H1 (cell line): ENCODE measurements around the gene CASP3. TPM values are rescaled to one million over a fixed set of nuclear protein-coding genes. Genes with fewer than 3 reads are reported as not detected.
"Not testable (repeated sequence)": the region's sequence is repeated elsewhere in the genome, so short reads cannot be mapped to it uniquely, and the experiment has no call there.

Experiments
- CTCF ChIA-PET: fragments of 300-600 bp; sonication (Branson Sonifier 250); formaldehyde crosslinking; loops from one replicate; lab custom pipeline; 2021; ENCODE audit not compliant: partially characterized antibody; lab: Charles Lee
- POLR2A ChIA-PET: fragments of 300-600 bp; sonication (Branson Sonifier 250); formaldehyde crosslinking; loops from one replicate; lab custom pipeline; 2021; ENCODE audit warnings: inconsistent platforms; ENCODE audit not compliant: partially characterized antibody; lab: Charles Lee
- DNase-seq, 2 experiments: peaks; one replicate each; pipeline versions ENCODE4 v3.0.0 to v3.0.0-alpha.2; 2010 to 2022; ENCODE audit warnings: low spot score in 2 of 2, low read depth in 1 of 2, mixed read lengths in 1 of 2
- FAIRE-seq: peaks from 2 replicates; lab custom pipeline; 2011; peaks lifted over from hg19 to GRCh38; lab: Jason Lieb, UNC
- H2AFZ ChIP-seq: 2 replicates; pipeline ENCODE4 v1.8.1; 2012; ENCODE audit warnings: low read length, inconsistent platforms
- H2AK5ac ChIP-seq: 2 replicates; pipeline ENCODE4 v1.6.1; 2013; ENCODE audit warnings: low read depth, low read length
- H2BK120ac ChIP-seq: replicated peaks from 2 replicates; pipeline ENCODE3; 2013; ENCODE audit warnings: low read depth, low read length, inconsistent platforms
- H2BK12ac ChIP-seq: 2 replicates; pipeline ENCODE4 v1.6.1; 2013; ENCODE audit warnings: low read depth, low read length
- H2BK15ac ChIP-seq: 2 replicates; pipeline ENCODE4 v1.6.1; 2013; ENCODE audit warnings: low read length
- H2BK20ac ChIP-seq: 2 replicates; pipeline ENCODE4 v1.6.1; 2013; ENCODE audit warnings: low read length
- H2BK5ac ChIP-seq: 2 replicates; pipeline ENCODE4 v1.6.1; 2013; ENCODE audit warnings: low read depth, low read length
- H3K14ac ChIP-seq: 2 replicates; pipeline ENCODE4 v1.6.1; 2013; ENCODE audit warnings: inconsistent platforms; ENCODE audit not compliant: insufficient read length
- H3K18ac ChIP-seq: 2 replicates; pipeline ENCODE4 v1.6.1; 2013; ENCODE audit warnings: low read length; ENCODE audit errors: extremely low read depth
- H3K23ac ChIP-seq: 2 replicates; pipeline ENCODE4 v1.6.1; 2013; ENCODE audit warnings: inconsistent platforms; ENCODE audit not compliant: insufficient read length
- H3K23me2 ChIP-seq: 2 replicates; pipeline ENCODE4 v1.6.1; 2013; ENCODE audit warnings: low read depth, low read length
- H3K27ac ChIP-seq: 2 replicates; pipeline ENCODE4 v1.6.1; 2011; ENCODE audit warnings: low read depth, low read length, inconsistent platforms
- H3K27me3 ChIP-seq, 4 experiments: replicated peaks in 1 of 4; 1 replicate in 1 of 4; 2 replicates in 3 of 4; pipeline versions ENCODE4 v1.6.1 to v1.8.1; 2011 to 2013; ENCODE audit warnings: low read length in 3 of 4, mild to moderate bottlenecking in 3 of 4, inconsistent platforms in 2 of 4, mixed read lengths in 2 of 4, moderate library complexity in 1 of 4; ENCODE audit not compliant: control insufficient read depth in 3 of 4, insufficient read depth in 3 of 4; ENCODE audit errors: extremely low read depth in 1 of 4
- H3K36me3 ChIP-seq, 4 experiments: 2 replicates each; pipeline versions ENCODE4 v1.6.1 to v1.8.1; 2011 to 2013; ENCODE audit warnings: mild to moderate bottlenecking in 4 of 4, low read length in 3 of 4, moderate library complexity in 2 of 4, control low read depth in 1 of 4, inconsistent platforms in 1 of 4; ENCODE audit not compliant: insufficient read depth in 4 of 4, control insufficient read depth in 2 of 4
- H3K4ac ChIP-seq: replicated peaks from 2 replicates; pipeline ENCODE3; 2013; ENCODE audit warnings: low read length, low read depth, mixed read lengths, inconsistent platforms; ENCODE audit not compliant: insufficient read length
- H3K4me1 ChIP-seq, 4 experiments: replicated peaks in 1 of 4; 1 replicate in 1 of 4; 2 replicates in 3 of 4; pipeline versions ENCODE4 v1.6.1 to v1.8.1; 2011 to 2013; ENCODE audit warnings: low read length in 3 of 4, inconsistent platforms in 2 of 4, mixed read lengths in 1 of 4; ENCODE audit not compliant: insufficient read depth in 4 of 4, control insufficient read depth in 3 of 4
- H3K4me2 ChIP-seq, 2 experiments: 2 replicates each; pipeline versions ENCODE4 v1.6.1 to v1.8.1; 2011 to 2013; ENCODE audit warnings: low read depth in 2 of 2, low read length in 2 of 2, control low read depth in 1 of 2, inconsistent platforms in 1 of 2, mild to moderate bottlenecking in 1 of 2; ENCODE audit not compliant: insufficient read depth in 1 of 2
- H3K4me3 ChIP-seq, 4 experiments: fragments of 200-600, 300-600 bp in 1 of 4; sonication (generic), shearing (Covaris generic), sonication (Bioruptor Twin) in 1 of 4; 2 replicates each; pipeline versions ENCODE4 v1.5.1 to v1.8.1; 2011 to 2016; ENCODE audit warnings: low read length in 4 of 4, low read depth in 3 of 4, control low read depth in 2 of 4, inconsistent platforms in 2 of 4, mild to moderate bottlenecking in 2 of 4, mixed read lengths in 1 of 4, moderate library complexity in 1 of 4; ENCODE audit not compliant: insufficient read depth in 2 of 4; ENCODE audit errors: extremely low read depth in 1 of 4
- H3K56ac ChIP-seq: replicated peaks from 2 replicates; pipeline ENCODE3; 2013; ENCODE audit warnings: low read depth, mild to moderate bottlenecking, mixed read lengths, low read length, inconsistent platforms; ENCODE audit not compliant: insufficient read length
- H3K79me1 ChIP-seq: 2 replicates; pipeline ENCODE4 v1.6.1; 2013; ENCODE audit warnings: low read depth, low read length, control low read depth
- H3K79me2 ChIP-seq, 2 experiments: 2 replicates each; pipeline versions ENCODE4 v1.6.1 to v1.8.1; 2012 to 2013; ENCODE audit warnings: low read length in 2 of 2, mild to moderate bottlenecking in 2 of 2, inconsistent platforms in 1 of 2; ENCODE audit not compliant: insufficient read depth in 2 of 2, control insufficient read depth in 1 of 2
- H3K9ac ChIP-seq, 4 experiments: replicated peaks in 1 of 4; 1 replicate in 1 of 4; 2 replicates in 3 of 4; pipeline versions ENCODE4 v1.6.1 to v1.8.1; 2011 to 2013; ENCODE audit warnings: low read depth in 3 of 4, low read length in 3 of 4, control low read depth in 2 of 4, mild to moderate bottlenecking in 2 of 4, moderate library complexity in 2 of 4, inconsistent platforms in 1 of 4; ENCODE audit errors: extremely low read depth in 1 of 4
- H3K9me3 ChIP-seq, 2 experiments: 2 replicates each; pipeline versions ENCODE4 v1.6.1 to v1.8.1; 2012 to 2013; ENCODE audit warnings: mild to moderate bottlenecking in 2 of 2, moderate library complexity in 2 of 2, control low read depth in 1 of 2, inconsistent platforms in 1 of 2, low read depth in 1 of 2, low read length in 1 of 2, mixed read lengths in 1 of 2; ENCODE audit not compliant: insufficient read depth in 2 of 2
- H4K20me1 ChIP-seq, 2 experiments: replicated peaks in 1 of 2; 2 replicates each; pipeline versions ENCODE3 to v1.8.1; 2011 to 2013; ENCODE audit warnings: inconsistent platforms in 2 of 2, low read length in 2 of 2, mild to moderate bottlenecking in 1 of 2; ENCODE audit not compliant: insufficient read depth in 2 of 2, control insufficient read depth in 1 of 2
- H4K5ac ChIP-seq: 2 replicates; pipeline ENCODE4 v1.6.1; 2013; ENCODE audit warnings: low read length, low read depth, mixed read lengths, inconsistent platforms; ENCODE audit not compliant: insufficient read length
- H4K8ac ChIP-seq: 2 replicates; pipeline ENCODE4 v1.8.0; 2013; ENCODE audit warnings: mild to moderate bottlenecking, moderate library complexity, low read length, inconsistent platforms; ENCODE audit not compliant: insufficient read depth; ENCODE audit errors: extremely low read depth
- H4K91ac ChIP-seq: replicated peaks from 2 replicates; pipeline ENCODE3; 2013; ENCODE audit warnings: low read length, mixed read lengths, inconsistent platforms; ENCODE audit not compliant: insufficient read length
- PHF8 ChIP-seq: fragments of 200-600 bp; sonication (generic); conservative IDR thresholded peaks from 2 replicates; pipeline ENCODE4 v1.7.1; 2012; ENCODE audit warnings: low read depth, mild to moderate bottlenecking, inconsistent platforms, low read length, moderate library complexity
- WGBS, 2 experiments: shearing (Covaris generic) in 1 of 2; methylation state at CpG; one replicate each; pipeline versions ENCODE4 v1.1.6 to v1.1.7; 2013 to 2015; ENCODE audit warnings: low lambda C conversion rate in 2 of 2, mixed read lengths in 2 of 2, inconsistent platforms in 1 of 2, low coverage in 1 of 2, missing lambda C conversion rate in 1 of 2; ENCODE audit not compliant: insufficient replicate concordance in 2 of 2, insufficient coverage in 1 of 2, insufficient read length in 1 of 2; ENCODE audit errors: extremely low coverage in 1 of 2, missing lambda C conversion rate in 1 of 2; 5-methylcytosine and 5-hydroxymethylcytosine counted together
- polyA plus RNA-seq, 7 experiments: library from polyadenylated mRNA; depleted of rRNA in 3 of 7; stranded (reverse) in 5 of 7; unstranded in 2 of 7; fragments of >200 nt in 5 of 7; fragments of 200-250 nt in 2 of 7; gene quantifications; 1 replicate in 5 of 7; 2 replicates in 1 of 7; 4 replicates in 1 of 7; pipeline versions ENCODE4 v1.2.1 to v1.2.3, GENCODE V29; 2011 to 2013; ENCODE audit warnings: missing spikeins in 2 of 7, mixed read lengths in 2 of 7
- total RNA-seq: library from RNA; stranded (reverse); fragmentation: NEBNext Ultra II Directional; extraction: Animal tissue kit (Norgen Biotek cat#: 25700); gene quantifications from 2 replicates; pipeline ENCODE4 v1.2.1, GENCODE V29; 2021

The CASP3 gene
- total and polyA plus RNA-seq, 2 of the 8 experiments (the other 6 are each of a cell fraction or from before 2014, with no cell fraction given), result 27.8 to 82.5 TPM

- no peak for TF ChIP-seq PHF8
These were observed 11.7 kb upstream of the CASP3 start (continued) for GRCh38 chr4:184660978-184661377.

GRCh38 chr4:184657820-184658219 lies 8.6 kb upstream of the CASP3 start:
- H2BK5ac ChIP-seq, H3K23me2 ChIP-seq, H3K4ac ChIP-seq, H3K4me2 ChIP-seq, H3K18ac ChIP-seq, H3K4me1 ChIP-seq, H3K56ac ChIP-seq, H4K8ac ChIP-seq, H3K27ac ChIP-seq, H3K36me3 ChIP-seq, H3K23ac ChIP-seq, H3K79me1 ChIP-seq, H3K79me2 ChIP-seq, H3K27me3 ChIP-seq, FAIRE-seq, H4K5ac ChIP-seq, H3K9me3 ChIP-seq, H3K14ac ChIP-seq, H2BK15ac ChIP-seq, H3K4me3 ChIP-seq, H2BK20ac ChIP-seq, H4K91ac ChIP-seq, H2BK12ac ChIP-seq, DNase-seq, H2AK5ac ChIP-seq, H4K20me1 ChIP-seq, H2AFZ ChIP-seq, H3K9ac ChIP-seq, H2BK120ac ChIP-seq: not testable (repeated sequence)
- ChIA-PET CTCF (interaction anchor here (1.2 kb wide), 1 partner anchor 15 kb away, joined by 4 read pairs; no protein-coding TSS in a partner anchor), POLR2A (interaction anchor here (2.5 kb wide), 1 partner anchor 10 kb away, joined by 8 read pairs; no protein-coding TSS in a partner anchor)
- WGBS, 2 experiments, result 99% methylated on average over 9 of the region's 9 CpGs; no CpG with 5 or more reads in 1 of the 2 experiments
